K562 (cell line): ENCODE measurements around the gene TMEM156. TPM values are rescaled to one million over a fixed set of nuclear protein-coding genes. Genes with fewer than 3 reads are reported as not detected.

ENCODE experiments used
- CCNT2 ChIP-seq: IDR thresholded peaks from 2 replicates; pipeline ENCODE4 v1.6.1; 2011; ENCODE audit warnings: borderline replicate concordance, low read depth, mild to moderate bottlenecking, moderate library complexity, mixed read lengths, low read length; ENCODE audit not compliant: insufficient read length; ENCODE audit errors: extremely low read depth
- CEBPB ChIP-seq: fragments of 450-650 bp; IDR thresholded peaks from 2 replicates; pipeline ENCODE4 v1.6.1; 2016; ENCODE audit warnings: missing genetic modification characterization, missing compliant biosample characterization
- CREB5 ChIP-seq: fragments of 250-450 bp; sonication (Bioruptor Pico); IDR thresholded peaks from 2 replicates; pipeline ENCODE4 v1.5.0; 2020; ENCODE audit warnings: mild to moderate bottlenecking
- ELK3 ChIP-seq: fragments of 450-650 bp; formaldehyde crosslinking; IDR thresholded peaks from 2 replicates; pipeline ENCODE4 v1.4.0; 2020; ENCODE audit warnings: mild to moderate bottlenecking
- HOXB6 ChIP-seq: fragments of 250-450 bp; sonication (Bioruptor Pico); IDR thresholded peaks from 2 replicates; pipeline ENCODE4 v1.5.1; 2022; ENCODE audit warnings: mild to moderate bottlenecking, borderline replicate concordance
- KDM2B ChIP-seq: fragments of 250-450 bp; sonication (Bioruptor Pico); IDR thresholded peaks from 2 replicates; pipeline ENCODE4 v1.8.0; 2021; ENCODE audit warnings: mild to moderate bottlenecking, moderate library complexity
- MAFK ChIP-seq: IDR thresholded peaks from 2 replicates; pipeline ENCODE4 v1.6.1; 2011; ENCODE audit warnings: low read length, improper control_type of control experiment
- MCM5 ChIP-seq: fragments of 450-650 bp; IDR thresholded peaks from 2 replicates; pipeline ENCODE4 v1.6.1; 2016; ENCODE audit warnings: low read depth
- POLR3A ChIP-seq: IDR thresholded peaks from 2 replicates; pipeline ENCODE4 v1.6.1; 2011; ENCODE audit warnings: borderline replicate concordance, mild to moderate bottlenecking, moderate library complexity; ENCODE audit not compliant: insufficient read length, insufficient read depth; ENCODE audit errors: extremely low read depth
- SPI1 ChIP-seq: IDR thresholded peaks from 2 replicates; pipeline ENCODE4 v1.6.1; 2011; ENCODE audit warnings: low read depth, low read length, control low read depth, borderline replicate concordance
- TSC22D4 ChIP-seq: fragments of 450-650 bp; IDR thresholded peaks from 2 replicates; pipeline ENCODE4 v1.6.1; 2016; ENCODE audit warnings: missing genetic modification characterization, missing biosample characterization, control low read depth
- U2AF2 ChIP-seq: fragments of 200-400 bp; formaldehyde crosslinking; optimal IDR thresholded peaks from 2 replicates; pipeline ENCODE3; 2017; ENCODE audit warnings: low read depth, mild to moderate bottlenecking, low read length
- polyA plus RNA-seq, 8 experiments: library from polyadenylated mRNA; depleted of rRNA in 4 of 8; stranded (reverse) in 5 of 8; unstranded in 3 of 8; fragments of >200 nt; fragmentation: Nextera tagmentation in 2 of 8; fragmentation: Illumina TruSeq in 1 of 8; extraction: Ambion mirVana in 2 of 8; extraction: Trizol in 1 of 8; gene quantifications; 2 replicates each; pipeline versions ENCODE4 v1.2.1 to v1.2.3, GENCODE V29; 2011 to 2014; ENCODE audit warnings: inconsistent platforms in 1 of 8, missing spikeins in 1 of 8
- total RNA-seq, 7 experiments: library from RNA; depleted of rRNA in 6 of 7; stranded (reverse); fragments of >200 nt in 6 of 7; fragmentation: Illumina TruSeq in 2 of 7; extraction: Trizol in 2 of 7; gene quantifications; 2 replicates each; pipeline versions ENCODE4 v1.2.1 to v1.2.3, GENCODE V29; 2011 to 2021; ENCODE audit warnings: low replicate concordance in 1 of 7

Gene TMEM156
- total and polyA plus RNA-seq, 9 of the 15 experiments (the other 6 are each of a cell fraction or from before 2014, with no cell fraction given), result 3.5 to 9.6 (median 6.4) TPM

- TF ChIP-seq CREB5 (CRISPR knock-in tag) (no peak), MAFK (no peak), HOXB6 (CRISPR knock-in tag) (no peak), ELK3 (CRISPR knock-in tag) (no peak), CEBPB (tag) (no peak), KDM2B (CRISPR knock-in tag) (no peak), MCM5 (no peak), CCNT2 (no peak), SPI1 (no peak), U2AF2 (no peak), POLR3A (no peak), TSC22D4 (tag) (no peak)
Measured at GRCh38 chr4:38958453-38959190, 73.6 kb downstream of the TMEM156 start (continued).
